HG03060 (cell line): ENCODE results near the gene SORBS1.

Experiments
- ATAC-seq: cut with Tn5 transposase; IDR thresholded peaks from one replicate; pipeline ENCODE4 v1.9.1; 2021; ENCODE audit warnings: low read depth, moderate number of reproducible peaks; ENCODE audit not compliant: unreplicated experiment

Gene SORBS1

GRCh38 chr10:95419399-95419798 lies 141.8 kb downstream of the SORBS1 start:
- no peak for ATAC-seq

DNA sequence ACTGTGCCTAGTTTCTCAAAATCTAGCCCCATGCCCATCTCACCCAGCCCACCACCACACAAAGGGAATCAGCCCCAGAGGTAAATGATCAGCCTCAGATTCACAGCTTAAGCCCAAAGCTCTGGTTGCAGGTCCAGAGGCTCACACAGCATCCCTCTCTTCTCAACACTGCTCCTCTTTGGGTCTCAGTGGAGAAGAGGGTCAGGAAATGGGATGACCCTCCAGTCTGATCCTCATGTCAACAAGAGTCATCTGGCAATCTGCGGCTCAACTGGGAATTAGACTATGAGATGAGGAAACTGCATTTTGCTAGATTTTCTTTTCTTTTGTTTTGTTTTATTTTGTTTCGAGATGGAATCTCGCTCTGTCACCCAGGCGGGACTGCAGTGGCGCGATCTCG lies 144.2 kb downstream of the SORBS1 start:
- no peak for ATAC-seq

DNA sequence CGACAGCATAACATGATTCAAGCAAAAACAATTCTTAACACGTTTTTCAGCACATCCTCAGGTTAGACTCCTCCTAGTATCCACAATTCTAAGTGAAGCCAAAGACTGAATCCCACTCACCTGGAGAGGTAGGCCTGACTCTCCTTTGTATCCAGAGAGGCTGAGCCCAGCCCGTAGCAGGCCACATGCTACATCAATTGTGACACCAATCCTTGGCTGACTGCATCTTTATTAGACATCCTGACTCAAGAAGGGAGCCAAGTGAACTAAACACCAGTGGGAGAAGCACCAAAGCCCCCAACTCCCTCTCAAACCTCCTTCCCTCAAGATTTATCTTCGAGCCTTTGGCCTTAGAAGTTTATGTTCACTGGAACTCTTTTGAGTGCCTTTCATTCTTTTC lies 144.9 kb downstream of the SORBS1 start:
- ATAC-seq, result no peak

GRCh38 chr10:95415621-95416031 lies 145.5 kb downstream of the SORBS1 start:
- no peak for ATAC-seq

GRCh38 chr10:95414844-95415485 lies 146.2 kb downstream of the SORBS1 start:
- ATAC-seq, result no peak

DNA sequence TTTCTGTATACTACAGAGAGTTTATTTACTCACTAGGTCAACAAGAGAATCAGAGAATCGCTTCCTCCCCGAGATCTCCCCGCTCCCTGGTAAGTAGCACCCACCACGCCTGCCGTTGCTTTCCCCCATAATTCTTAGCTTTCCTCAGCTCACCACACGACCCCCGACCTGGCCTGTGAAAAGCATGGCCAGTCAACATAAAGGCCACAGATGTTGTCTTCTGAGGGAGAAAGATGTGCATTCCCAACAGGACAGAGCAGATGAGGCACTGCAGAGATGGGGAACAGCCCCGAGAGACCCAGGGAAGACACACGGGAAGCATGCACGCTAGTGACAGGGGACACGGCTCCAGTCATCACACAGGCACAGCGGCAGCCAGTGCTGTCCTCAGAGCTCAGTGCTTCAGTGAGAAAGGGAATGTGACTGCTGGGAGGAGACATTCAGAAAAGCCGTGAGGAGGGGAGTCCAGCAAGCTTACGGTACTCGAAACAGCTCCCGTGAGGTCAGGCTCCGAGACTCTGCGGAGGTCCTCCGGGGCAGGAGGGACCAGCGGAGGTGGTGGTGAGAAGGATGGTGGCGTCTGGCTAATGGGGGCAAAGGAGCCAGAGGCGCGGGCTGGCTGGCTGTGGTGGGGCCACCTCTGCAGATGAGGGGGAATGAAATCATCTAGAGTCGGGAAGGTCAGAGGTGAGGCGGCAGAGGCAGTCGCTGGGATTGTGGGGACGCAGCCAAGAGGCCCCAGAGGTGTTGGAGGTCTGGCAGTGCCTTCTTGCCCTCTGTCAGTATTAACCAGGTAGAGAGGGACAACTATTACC lies 146.9 kb downstream of the SORBS1 start:
- no peak for ATAC-seq

- no peak for ATAC-seq
These were observed 147.6 kb downstream of the SORBS1 start for GRCh38 chr10:95413588-95413987.

DNA sequence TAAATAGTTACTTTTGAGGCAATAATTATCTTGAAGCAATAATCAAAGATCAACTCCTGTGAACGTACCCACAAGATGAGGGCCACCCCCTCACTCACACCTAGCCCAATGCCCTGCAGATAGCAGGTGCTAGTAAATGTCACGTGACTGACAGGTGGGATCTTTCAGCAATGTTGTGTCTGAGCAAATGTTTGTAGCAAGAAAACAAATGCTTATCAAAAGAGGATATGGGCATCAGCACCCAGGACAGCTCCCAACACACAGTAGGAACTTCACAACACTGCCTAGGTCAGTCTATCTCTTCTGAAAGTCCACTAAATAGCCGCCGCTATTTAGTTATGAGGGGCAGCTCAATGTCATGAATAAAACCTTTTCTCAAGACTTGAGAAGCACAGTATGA lies 149.5 kb downstream of the SORBS1 start:
- no peak for ATAC-seq

DNA sequence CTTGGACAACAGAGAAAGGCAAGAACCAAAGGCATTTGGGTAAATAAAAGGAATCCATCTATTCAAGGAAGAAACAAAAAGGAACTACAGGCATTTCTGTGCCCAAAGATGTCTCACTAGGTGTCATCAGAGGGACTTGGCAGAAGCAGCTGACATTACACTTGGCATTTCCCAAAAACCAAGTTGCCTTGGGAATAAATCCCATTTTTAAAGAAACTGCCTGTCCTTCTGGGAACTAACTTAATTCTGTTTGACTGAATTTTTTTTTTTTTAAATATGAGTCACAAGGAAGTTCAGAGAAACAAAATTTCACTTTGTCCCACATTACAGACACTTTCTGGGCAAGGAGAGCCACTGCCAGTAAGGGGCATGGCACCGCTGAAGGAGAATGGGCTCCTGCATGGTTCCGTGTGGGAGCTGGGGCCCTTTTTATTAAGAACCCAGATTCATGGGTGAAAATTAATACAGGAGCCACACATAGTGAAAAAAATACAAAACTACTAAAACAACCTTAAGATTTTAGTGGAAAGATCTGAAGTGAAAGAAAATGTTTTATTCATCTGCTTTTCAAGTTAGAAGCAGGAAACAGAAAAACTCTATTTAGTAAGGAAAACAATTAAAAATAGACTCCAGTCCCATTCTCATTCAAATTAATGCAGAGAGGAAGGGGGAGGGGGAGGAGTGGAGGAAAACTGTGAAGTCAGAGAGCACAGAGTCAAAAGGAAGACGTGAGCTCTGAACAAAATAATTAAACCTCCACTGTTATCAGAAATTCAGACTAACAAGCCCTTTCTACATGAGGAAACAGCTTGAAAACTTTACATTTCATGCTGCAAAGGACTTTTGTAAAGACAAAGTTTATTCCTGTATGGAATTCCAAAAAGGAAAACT lies 151.9 kb downstream of the SORBS1 start:
- ATAC-seq, result no peak

DNA sequence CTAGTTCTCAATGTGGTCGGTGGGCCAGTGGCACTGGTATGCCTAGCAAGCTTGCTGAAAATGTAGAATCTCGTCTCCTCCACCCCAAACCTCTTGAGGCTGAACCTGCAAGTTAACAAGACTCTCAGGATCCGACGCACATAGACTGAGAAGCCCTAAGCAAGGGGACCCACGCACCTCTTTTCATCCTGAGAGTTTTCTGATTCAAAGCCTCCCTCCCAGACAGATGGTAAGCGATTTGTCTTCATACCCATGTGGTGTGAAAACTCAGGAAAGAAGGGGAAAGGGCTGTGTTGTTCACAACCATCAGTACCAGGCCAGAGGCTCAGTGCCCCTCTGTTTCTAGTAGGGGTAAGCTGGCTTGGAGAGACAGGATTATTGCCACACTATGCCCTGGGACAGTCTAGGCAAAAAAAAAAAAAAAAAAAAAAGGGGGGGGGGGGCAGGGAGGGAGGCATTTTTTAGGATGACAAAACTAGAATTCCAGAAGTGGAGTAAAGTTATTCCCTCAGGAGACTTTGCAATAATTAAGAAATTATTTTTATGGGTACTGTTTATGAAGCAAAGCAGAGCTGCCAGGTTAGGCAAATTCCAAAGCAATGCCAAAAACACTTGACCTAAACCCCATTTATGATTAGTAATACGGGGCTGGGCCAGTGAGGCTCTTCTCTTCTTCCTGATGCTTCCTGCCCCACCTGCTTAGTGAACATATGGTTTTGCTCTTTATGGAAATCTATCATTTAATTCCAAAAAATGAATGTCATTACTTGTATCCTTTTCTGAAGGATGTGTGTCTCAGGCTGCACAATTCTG lies 152.8 kb downstream of the SORBS1 start:
- no peak for ATAC-seq

DNA sequence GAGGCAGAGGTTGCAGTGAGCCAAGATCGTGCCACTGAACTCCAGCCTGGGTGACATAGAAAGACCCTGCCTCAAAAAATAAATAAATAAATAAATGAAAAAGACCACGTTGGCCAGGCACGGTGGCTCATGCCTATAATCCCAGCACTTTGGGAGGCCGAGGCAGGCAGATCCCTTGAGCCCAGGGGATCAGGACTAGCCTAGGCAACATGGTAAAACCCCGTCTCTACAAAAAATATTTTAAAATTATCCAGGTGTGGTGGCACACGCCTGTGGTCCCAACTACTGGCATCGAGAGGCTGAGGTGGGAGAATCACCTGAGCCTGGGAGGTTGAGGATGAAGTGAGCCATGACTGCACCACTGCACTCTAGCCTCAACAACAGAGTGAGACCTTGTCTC lies 153.6 kb downstream of the SORBS1 start:
- ATAC-seq, result no peak

DNA sequence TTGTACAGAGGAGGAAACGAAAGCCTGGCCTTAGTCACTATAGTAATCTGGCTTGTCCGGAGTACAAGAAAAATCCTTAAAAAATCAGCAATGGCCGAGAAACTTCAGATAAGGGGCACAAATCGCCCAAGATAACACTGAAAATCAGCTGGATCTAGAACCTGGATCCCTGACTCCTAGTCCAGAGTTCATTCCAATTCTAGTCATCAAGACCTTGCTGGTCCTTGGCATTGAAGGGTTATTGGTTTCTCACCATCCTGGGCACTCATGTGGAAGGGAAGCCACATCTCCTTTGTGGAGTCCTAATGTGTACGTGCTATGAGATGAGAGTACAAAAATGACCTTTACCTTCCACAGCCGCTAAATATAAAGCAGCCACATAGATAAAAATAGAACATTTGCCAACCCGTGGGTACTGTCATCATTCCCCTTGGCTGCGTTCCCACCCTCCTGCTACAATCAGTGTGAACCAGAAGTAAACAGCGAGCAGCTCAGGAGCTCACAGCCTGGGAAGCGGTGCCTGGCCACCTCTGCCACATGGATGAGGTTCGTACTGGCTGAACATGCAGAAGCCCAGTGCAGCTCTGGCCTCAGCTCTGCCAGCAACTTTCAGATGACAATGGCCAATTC lies 154.4 kb downstream of the SORBS1 start:
- no peak for ATAC-seq

DNA sequence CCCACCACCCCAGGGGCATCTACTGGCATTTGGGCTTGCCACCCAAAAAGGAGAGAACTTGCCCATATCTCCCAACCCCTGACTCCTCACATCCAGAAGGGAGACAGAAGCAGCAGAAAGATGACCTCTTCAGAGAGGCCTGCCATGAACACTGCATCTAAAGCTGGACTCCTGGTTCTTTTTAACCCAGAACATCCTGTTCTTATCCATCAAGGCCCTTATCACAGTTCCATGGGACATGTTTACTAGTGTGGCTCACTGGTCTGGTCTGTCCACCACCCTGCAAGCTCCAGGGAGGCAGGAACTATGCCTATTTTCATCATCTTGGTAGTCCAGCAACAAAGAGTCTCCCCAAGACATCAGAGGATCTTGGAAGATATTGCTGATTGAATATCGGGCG lies 155.5 kb downstream of the SORBS1 start:
- ATAC-seq, result no peak

GRCh38 chr10:95404864-95405263 lies 156.3 kb downstream of the SORBS1 start:
- no peak for ATAC-seq

- no peak for ATAC-seq
These were observed 156.7 kb downstream of the SORBS1 start for GRCh38 chr10:95404462-95404858.

- ATAC-seq, result no peak
These were observed 157.3 kb downstream of the SORBS1 start for GRCh38 chr10:95403700-95404461.

- no peak for ATAC-seq
These were observed 159.3 kb downstream of the SORBS1 start for GRCh38 chr10:95401704-95402469.

- ATAC-seq, result no peak
These were observed 160.4 kb downstream of the SORBS1 start for GRCh38 chr10:95400787-95401186.
